LoVo (cell line): ENCODE data around the gene CLASP1.

Experiments used
- DNase-seq: peaks from one replicate; pipeline ENCODE4 v3.0.0-alpha.2; 2016; ENCODE audit warnings: low spot score

The CLASP1 gene

DNA sequence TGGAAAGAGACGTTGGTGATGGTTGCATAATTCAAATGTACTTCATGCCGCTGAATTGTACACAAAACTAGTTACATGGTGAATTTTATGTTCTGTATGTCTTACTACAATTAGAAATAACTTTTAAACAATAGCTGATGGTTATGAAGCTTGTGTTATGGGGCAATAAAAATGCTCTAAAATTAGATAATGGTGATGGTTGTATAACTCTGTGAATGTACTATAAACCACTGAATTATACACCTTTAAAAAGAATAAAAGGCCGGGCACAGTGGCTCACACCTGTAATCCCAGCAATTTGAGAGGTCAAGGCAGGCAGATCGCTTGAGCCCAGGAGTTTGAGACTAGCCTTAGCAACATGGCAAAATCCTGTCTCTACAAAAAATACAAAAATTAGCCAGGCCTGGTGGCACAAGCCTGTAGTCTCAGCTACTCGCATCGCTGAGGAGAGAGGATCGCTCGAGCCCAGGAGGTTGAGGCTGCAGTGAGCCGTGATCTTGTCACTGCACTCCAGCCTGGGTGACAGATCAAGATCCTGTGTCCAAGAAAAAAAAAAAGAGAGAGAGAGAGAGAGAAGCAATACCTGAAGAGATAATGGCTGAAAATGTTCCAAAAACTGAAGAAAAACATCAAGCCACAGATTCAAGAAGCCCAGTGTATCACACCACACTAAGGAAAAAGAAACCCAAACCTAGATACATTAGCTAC is 112.3 kb downstream of the CLASP1 start:
- no peak for DNase-seq

DNA sequence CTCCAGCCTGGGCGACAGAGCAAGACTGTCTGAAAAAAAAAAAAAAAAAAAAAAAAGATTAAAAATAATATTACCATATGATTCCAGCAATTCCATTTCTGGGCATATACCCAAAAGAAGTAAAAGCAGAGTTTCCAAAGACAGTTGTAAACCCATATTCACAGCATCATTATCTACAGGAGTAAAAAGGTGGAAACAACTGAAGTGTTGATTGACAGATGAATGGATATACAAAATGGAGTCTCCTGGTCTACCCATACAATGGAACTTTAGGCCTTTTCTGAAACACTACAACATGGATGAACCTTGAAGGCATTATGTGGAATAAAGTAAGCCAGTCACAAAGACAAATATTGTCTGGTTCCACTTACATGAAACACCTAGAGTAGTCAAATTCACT is 112.9 kb downstream of the CLASP1 start:
- DNase-seq, result no peak

DNA sequence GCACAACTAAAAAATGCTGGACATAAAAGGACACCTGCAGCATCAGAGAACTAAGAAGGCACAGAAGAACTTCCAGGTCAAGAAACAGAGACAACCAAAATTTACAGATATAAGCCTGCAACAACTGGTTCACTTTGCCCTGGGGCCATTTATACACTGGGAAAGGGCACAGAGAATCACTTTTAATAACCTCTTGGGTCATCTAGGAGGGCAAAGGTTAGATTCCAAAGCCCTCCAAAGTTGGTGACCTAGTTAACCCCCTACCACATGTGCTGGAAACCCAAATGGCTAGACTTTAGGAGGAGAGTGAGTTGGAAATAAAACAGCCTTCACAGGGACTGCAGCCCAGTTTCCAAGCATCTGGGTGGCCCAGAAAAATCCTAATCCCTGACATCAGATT is 115.3 kb downstream of the CLASP1 start:
- DNase-seq, result no peak

DNA sequence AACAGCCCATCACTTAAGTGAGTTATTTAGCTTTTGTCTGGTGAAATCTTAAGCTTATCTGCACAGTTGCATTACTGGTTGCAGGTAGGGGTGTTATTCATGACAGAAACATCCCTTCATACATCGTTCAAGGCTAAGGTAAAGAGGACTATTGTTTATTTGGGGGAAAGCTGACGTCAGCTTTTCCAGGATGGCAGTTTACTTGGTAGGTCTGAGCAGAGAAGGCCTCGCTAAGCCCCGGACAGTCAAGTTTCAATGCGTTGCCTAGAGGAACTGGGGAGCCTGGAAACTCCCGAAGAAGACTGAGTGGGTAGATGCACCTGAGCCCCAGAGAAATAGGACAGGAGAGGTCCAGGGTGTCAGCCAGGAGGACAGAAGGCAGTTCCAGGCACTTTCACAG is 116.4 kb downstream of the CLASP1 start:
- no peak for DNase-seq

DNA sequence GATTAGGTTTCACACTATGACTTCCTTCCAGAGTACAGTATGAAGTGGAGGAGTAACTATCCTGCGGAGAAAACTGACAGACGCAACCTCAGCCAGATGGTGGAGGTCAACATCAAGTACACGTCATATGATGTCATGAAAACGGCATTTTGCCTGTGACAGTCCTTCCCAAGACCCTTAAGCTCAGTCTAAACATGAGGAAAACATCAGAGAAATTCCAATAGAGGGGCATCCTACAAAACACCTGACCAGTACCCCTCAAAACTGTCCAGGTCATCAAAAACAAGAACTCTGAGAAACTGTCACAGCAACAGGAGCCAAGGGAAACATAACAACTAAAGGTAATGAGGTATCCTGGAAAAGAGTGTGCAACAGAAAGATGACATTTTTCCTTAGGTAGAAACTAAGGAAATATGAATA is 116.9 kb downstream of the CLASP1 start:
- DNase-seq, result no peak

DNA sequence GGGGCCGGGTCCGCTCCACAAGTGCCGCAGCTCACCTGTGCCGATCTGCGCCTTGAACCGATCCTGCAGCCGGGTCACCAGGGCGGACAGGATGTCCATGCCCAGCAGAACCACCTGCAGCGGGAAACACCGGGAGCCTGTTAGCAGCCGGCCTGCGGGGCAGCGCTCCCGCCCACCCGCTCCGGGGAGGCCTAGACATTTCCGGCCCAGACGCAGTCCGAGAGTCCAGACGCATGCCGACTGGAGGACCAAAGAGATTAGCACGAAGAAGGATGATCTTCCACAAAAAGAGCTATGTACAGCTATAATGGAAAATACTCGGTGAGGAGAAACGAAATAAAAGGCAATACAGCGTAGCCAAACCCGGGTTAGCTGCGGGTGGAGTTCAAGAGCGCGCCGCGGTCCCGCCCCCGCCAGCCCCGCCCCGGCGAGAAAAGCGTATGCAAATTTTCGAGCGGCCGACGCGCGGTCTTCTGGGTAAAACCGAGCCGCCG is 119.0 kb downstream of the CLASP1 start:
- peak; percentile 77 for DNase-seq

DNA sequence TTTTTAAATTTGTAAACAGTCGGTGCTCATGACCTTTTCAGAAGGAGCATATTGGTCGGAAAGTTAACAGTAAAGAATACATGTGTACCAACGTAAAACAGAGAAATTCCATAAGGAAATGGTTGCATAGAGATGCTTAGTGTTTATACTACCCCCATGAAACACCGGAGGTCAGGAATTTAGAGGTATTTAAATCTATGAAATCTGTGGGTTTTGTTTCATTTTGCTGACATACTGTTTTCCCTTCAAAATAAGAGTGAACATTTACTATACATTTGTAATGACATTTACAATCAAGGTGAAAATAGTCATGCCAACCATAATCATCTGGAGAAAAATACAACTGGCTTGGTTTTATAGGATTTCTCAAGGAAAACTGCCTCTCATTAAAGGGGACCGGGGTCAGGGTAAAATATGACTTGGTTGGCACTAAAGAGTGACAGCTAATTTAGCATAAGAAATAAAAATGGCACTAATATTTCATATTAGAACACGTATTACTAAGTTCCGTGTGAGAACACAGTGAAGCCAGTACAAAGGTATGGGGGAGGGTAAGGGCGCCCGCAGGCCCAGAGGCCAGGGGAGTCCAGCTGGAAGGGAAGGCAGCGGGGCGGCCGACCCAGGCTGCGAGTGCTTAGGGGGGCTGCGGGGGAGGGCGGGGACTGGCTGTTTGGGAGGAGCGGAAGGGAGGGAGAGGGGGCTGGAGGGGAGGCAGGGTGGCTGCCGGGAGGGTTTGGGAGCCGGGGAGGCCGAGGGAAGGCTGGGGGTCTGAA is 119.6 kb downstream of the CLASP1 start:
- peak; percentile 20 for DNase-seq

DNA sequence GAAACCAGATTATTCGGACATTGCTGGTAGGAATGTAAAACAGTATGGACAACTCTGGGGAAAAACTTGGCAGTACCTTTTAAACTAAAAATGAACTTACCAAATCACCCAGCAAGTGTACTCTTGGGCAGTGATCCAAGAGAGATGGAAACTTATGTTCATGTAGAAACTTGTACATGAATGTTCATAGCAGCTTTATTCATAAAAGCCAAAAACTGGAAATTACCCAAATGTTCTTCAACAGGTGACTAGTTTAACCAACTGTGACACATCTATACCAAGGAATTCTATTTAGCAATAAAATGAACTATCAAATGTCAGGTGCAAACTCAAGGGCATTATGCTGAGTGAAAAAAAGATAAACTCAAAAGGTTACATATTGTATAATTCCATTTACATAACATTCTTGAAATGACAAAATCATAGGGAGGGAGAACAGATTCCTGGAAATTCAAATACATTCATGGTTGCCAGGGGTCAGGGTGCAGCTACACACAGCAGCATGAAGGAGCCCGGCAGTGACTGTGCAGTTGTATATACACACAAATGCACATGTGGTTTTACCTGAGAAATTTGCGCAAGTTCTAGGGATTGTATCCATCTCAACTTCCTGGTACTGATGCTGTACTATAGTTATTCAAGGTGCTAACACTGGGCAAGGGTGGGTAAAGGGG is 122.1 kb downstream of the CLASP1 start:
- no peak for DNase-seq

DNA sequence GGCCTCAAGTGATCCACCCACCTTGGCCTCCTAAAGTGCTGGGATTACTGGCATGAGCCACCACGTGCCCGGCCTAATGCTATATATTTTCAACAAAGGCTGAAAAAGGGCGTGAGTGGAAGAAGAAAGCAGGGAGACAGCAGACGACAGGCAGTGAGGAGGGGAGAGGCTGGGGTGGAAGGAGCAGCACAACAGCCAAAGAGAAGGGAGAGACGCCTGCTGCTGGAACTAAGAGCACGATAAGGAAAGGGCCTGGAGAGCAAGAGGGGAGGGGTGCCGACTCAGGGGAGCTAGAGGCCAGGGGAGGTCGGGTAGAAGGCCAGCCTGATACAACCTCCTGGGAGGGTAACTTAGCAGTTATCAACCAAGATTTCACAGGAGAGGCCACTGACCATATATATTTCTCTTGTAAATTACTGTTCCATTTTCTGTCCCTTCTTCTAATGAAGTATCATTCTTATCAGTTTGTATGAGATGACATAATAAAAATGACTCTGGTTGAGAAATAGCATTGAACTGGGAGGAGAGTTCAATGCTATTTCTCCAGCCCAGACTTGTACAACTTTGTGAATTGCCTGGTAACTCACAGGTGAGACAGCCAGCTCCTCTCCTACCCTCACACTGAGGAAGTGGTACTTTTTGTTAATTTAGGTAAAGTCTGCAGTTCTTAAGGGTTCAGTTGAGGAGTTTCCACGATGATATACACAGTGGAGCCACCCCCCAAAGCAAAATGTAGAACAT is 124.4 kb downstream of the CLASP1 start:
- no peak for DNase-seq

DNA sequence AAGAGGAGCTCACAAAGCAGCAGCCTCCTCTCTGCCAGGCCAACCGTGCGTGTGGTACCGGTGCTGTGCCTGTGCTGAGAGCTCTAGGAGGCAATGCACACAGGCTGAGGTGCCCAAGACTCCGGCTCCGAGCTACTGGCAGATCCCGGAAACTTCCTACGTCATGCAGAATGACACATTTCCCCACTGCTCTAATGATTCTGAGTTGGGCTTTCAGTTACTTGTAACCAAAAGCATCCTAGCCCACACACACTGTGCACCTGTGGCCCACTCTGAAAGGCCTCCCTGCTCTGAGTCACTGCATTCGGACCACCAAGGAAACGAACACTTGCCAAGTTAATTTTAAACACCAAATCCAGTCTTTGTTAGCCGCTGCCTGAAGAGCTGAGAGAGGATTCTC is 127.9 kb downstream of the CLASP1 start:
- DNase-seq, result no peak

DNA sequence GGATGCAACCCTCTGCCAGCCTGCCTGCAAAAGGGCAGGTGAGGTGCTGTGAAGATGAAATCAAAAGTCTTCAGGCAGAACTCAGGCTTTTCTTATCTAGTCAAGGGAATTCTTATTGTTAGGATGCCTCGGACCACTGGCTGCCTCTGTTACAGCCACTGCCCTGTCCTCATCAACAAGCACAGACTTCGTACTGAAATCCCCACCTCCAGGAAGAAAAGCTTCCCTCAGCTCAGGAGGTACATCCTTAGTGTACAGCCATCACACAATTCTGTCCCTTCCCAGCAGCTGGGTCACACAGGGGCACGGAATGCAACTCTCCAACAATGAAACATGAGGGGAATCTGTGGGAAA is 128.6 kb downstream of the CLASP1 start:
- no peak for DNase-seq

DNA sequence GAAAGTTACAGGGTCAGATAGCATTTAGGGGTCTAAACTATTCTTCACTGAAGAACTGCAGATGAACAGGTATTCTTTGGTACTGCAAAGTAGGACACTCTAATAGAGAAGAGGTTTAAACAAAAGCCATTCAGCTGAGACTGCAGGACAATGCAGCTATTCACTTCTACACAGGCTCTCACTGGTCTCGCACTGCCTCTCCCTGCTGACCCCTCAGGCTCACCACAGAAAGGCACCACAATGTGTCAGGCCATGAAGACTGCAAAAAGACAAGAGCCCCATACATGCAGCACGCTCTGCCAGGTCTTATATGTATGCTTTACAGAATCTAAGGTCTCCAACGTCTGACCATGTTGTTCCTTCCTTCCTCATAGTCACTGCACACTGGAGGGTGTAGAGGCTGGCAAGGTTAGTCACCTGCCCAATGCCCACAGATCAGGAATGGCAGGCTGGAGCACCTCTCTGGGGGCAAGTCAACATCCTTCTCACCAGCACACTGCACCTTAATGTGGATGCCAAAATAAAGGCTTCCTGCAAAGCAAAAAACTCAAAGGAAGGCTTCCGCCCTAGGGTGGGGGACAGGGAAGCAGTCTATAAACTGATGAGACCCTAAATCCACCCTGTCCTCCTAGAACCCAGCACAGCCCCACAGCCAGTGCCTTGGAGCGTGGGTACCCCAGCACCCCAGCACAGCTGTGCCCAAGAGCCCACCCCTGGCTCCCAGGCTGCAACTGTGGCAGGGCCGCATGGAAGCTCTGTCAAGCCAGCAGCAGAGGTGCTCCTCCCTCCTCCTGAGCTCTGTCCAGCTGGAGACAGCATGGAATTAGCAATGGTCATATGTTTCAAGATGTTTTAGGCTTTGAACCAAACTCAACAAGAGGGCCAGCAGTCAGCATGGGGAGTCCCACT is 129.3 kb downstream of the CLASP1 start:
- no peak for DNase-seq

DNA sequence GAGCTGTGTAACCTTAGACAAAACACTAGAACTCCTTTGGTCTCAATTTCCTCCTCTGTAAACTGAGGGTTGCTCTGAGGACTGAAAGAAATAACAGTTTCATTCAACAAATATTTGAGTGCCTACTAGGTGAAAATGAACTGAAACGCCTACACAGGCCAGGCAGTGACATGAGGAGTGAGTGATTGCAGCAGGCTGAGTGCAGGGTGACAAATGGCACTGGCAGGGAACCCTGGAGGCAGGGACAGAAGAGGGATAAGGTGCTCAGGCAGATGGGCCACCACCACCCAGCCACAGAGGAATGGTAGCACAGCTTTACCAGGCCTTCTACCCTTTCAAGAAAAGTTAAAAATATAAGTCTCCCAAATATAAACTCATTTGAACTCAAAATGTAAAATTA is 130.1 kb downstream of the CLASP1 start:
- no peak for DNase-seq

DNA sequence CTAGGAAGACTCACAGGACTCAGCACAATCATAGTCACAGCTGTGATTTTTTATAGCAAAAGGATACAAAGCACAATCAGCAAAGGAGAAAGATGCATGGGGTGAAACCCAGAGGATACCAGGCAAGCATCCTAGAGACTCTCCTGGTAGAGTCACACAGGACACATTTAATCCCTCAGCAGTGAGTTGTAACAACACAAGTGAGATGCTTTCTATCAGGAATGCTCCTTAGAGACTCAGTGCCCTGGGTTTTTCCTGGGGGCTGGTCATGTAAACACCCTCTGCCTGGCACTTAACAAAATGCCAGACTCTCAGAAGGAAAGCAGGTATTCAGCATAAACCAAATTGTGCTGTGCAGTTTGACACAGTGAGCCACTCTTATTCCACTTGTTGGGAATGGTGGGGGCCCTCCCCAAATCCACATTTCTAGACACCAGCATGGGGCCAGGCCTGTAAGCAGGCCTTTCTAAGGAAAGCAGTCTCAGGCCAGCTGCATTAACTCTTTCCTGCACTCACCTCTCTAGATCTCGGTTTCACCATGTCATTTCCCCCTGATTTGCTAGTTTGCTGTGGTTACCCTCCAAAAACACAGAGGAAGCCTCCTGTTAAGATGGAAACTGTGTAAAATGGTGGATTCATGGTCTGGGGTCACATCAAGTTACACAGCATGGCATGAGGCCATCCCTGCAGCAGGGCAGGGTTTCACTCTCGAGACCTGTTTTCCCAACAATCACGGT is 135.5 kb downstream of the CLASP1 start:
- DNase-seq, result no peak

DNA sequence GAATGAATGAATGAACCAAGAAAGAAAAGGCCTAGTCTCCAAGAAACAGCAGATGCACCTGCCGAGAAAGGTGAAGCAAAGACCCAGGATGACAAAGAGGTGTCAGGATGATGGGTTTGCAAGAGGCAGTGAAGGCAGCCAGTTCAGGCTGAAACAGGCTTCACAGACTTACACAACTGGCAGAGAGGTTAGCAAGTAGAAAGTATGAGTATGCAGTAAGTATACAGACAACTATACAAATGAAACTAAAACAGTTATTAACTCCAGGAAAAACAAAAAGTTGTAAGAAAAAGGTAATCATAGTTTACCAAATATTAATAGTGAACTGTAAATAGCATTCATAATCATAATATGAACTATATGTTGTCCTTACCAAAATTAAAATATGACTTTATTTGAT is 138.4 kb downstream of the CLASP1 start:
- DNase-seq, result no peak

DNA sequence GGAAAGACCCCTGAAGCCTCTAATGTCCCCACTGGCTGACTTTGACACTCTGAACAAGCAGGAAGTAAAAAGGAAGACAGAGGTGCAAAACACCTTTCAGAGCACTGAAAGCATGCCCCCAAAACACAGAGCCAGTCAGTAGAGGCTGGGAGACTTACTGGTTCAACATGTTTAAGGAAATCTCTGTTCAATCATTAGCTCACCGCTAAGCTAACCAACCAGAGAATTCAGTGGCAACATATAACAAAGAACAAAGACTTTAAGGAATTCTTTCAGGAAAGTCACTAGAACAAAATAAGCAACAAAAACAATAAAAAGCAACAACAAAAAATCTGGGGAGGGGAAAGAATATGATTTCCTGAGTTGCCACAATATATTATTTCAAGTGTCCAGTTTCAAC is 142.6 kb downstream of the CLASP1 start:
- no peak for DNase-seq

DNA sequence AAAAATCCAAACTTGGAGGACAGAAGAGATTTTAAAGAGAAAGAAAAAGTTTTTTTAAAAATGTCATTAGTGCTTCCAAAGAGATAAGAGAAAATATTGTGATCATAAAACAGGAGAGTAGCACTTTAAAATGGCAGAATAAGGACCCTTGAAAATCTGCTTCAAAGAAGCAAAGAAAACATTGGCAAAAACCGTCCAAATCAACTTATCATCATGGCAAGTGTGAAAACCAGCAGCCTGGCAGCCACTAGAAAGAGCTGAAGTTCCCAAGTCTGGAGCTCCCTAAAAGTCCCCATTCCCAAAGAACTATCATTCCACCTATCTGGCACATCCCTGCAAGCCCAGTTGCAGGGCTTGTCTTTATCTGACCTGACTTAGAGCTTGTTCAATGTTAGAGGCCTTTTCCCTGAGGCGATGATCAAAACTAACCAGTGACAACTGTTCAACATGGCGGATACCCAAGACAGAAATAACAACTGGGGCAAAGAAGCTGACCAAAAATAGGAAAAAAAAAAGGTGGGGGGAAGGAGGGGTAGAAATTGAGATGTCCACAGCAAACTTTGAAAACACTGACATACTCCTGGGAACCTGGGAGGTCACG is 143.2 kb downstream of the CLASP1 start:
- no peak for DNase-seq

DNA sequence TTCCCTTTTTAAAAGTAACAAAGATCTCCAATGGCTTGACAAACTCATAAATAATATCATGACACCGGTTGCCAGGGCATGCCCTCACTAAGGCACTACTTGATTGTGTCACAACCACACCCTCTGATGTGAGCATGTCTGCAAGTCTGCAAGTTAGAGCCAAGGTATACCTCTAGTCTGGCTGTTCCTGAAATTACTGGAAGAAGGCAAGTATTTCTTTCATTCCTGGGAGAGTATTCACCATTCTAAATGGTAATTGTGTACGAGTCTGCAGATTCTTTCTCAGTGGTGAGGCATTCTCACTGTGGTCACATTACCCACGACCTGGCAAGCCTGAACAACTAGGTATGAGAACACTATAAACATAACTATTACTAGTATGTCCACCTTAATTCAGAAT is 144.3 kb downstream of the CLASP1 start:
- peak; percentile 41 for DNase-seq

DNA sequence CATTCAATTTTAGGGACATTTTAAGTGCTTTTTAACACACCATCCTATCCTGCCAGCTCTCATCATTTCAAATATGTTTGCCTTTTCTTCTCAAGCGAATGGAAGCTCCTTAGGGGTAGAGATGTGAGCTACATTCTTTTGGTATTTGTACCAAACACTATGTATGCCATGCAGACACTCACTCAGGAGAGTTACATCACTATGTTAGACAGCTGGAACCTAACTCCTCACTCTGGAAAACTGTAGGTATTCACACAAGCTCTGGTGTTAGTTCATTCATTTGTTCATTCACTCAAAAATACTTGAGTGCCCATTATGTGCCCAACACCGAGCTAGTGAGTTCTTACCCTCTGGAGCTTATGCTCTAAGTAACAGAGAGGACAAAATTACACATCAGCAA is 144.9 kb downstream of the CLASP1 start:
- no peak for DNase-seq

DNA sequence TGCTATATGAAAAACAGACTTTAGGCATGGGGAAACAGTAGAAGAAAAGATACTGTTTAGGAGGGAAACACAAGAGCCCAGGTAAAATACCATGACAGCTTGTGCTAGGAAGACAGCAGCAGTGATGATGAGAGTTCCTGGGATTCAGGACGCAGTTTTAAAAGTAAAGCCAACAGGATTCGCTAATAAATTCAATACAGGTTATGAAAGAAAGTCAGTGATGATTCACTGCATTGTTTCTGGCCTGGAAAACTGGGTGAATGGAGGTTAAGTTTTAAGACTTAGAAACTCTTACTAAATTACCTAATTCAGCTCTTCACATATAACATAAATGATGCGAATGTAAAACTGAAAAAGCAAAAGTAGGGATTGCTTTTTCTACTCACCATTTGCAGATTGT is 146.5 kb downstream of the CLASP1 start:
- no peak for DNase-seq
